HG02884 (cell line): ENCODE measurements around the gene EIPR1.

Source experiments
- ATAC-seq: cut with Tn5 transposase; IDR thresholded peaks from one replicate; pipeline ENCODE4 v1.9.1; 2021; ENCODE audit warnings: mild to moderate bottlenecking, moderate library complexity; ENCODE audit not compliant: unreplicated experiment

EIPR1 gene

DNA sequence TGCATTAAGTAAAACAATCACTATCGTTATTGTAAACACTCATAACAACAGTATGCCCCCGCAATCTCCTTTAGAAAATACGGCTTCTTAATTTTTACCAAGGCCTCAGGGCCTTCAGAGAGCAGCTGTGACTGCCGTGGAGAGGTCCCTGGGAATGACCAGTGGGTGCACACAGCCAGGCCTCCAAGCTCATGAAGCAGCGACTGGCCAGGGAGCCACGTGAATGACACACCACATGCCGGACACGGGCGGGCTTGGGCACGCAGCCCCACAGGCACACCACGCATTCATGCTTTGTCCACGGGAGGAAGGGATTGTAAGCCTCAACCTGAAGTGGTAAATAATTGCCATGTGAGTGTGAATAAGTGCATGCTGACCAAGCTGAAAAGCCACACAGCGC lies 121.0 kb downstream of the EIPR1 start:
- ATAC-seq = no peak

DNA sequence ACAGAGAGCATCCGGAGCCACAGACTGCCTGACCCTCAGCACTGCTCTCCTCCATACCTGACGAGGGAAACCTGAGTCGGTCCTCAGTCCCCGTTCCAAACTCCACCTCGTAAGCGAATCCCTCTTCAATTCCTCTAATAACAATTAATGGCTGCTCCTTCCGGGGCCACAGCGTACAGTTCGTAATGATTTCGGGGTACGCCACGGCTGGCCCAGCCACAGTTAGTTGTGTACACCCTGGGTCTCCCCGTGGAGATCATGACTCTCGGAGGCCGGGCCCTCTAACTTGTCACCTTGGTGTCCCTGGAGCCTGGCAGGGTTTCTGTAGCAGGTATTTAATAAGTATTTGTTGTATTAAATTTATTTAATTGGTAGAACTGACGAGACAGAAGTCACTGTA lies 121.5 kb downstream of the EIPR1 start:
- ATAC-seq = no peak

DNA sequence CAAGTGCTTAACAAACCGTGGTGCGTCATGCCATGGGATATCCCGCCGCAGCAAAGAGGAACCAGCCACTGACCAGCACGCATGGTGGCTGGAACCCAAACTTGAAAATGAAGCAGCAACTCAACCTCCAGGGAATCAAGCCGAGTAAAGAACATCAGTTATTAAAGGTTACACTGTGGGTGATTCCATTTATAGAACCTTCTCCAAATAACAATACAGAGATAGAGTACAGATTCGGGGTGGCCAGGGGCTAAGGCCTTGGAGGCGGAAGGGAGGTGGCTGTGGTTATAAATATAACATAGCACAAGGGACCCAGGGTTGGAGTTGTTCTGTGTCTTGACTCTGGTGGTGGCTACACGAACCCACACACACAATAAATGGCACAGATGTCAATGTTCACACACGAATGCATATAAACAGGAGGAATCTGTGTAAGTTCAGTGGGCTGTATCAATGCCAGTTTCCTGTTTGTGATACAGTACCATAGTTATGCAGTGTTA lies 123.1 kb downstream of the EIPR1 start:
- ATAC-seq = peak; percentile 77

DNA sequence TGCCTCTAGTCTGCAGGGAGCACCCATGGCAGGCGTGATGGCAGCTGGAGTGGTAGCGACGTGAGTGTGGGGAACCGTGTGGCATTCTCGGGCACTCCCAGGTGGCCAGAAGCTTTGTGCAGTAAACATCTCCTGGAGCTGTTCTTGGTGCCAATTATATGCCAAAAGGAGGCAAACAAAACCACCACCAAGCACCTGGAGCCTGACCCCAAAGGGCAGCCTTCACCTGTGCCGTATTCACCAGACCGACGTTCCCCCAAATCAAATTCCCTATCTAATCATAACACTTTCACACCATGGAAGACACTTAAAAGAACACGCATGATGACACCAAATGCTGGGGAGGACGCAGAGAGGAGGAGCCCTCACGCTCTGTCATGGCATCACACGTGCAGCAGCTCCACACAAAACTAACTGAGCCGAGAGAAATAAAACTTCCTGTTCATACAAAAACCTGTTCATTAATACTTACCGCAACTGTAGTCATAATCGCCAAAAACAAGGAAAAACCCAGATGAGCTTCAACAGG lies 123.6 kb downstream of the EIPR1 start:
- ATAC-seq = no peak

DNA sequence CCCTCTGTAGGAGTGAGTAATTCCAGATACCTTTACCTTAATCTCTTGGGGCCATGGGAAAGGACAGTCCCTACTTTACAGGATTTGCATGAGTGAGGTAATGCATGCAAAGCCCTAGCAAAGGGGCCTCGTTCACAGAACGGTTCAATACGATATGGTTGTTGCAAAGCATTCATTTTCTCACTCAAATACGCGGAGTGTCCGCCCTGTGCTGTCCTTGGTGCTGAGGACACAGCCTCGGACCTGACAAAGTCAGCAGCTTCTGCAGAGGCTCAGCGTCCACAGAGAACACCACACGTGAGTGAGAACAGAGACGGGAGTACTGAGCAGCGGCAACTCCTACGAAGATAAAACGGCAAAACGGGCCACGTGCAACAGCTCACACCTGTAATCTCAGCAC lies 125.7 kb downstream of the EIPR1 start:
- ATAC-seq = no peak

DNA sequence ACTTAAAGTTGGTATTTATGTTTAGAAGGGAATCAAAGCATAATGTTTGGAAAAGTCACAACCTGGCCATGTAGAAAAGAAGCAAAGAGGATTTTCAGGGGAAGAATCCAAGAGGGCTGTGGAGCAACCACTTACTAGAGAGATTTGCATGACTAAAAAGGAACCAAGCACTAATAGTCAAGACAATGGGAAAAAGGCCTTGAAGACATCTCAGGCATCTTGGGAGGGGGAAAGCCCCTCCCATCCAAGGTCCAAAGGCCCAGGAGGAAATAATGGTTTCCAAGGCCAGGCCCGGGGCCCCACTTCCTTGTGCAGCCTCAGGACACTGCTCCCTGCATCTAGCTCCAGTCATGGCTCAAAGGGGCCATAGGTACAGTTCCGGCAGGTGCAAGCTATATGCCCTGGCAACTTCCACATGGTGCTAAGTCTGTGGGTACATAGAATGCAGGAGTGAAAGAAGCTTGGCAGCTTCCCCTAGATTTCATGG lies 128.1 kb downstream of the EIPR1 start:
- no peak for ATAC-seq

DNA sequence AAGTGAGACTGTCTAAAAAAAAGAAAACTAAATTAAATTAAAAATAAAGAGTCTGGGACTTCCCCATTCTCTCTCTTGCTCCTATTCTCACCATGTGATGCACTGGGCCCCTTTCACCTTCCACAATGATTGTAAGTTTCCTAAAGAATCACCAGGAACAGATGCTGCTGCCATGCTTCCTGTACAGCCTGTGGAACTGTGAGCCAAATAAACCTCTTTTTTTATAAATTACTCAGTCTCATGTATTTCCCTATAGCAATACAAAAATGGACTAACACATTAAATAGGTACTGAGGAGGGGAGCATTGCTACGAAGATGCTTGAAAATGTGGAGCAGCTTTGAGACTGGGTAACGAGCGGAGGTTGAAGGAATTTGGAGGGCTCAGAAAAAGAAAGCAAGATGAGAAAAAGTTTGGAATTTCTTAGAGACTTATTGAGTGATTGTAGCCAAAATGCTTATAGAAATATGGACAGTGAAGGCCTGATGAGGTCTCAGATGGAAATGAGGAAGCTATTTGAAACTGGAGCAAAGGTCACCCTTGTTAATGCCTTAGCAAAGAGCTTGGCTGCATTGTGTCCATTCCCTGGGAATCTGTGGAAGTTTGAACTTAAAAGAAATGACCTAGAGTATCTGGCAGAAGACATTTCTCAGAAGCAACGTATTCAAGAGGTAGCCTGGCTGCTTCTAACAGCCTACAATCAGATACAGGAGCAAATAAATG lies 128.7 kb downstream of the EIPR1 start:
- ATAC-seq = no peak

DNA sequence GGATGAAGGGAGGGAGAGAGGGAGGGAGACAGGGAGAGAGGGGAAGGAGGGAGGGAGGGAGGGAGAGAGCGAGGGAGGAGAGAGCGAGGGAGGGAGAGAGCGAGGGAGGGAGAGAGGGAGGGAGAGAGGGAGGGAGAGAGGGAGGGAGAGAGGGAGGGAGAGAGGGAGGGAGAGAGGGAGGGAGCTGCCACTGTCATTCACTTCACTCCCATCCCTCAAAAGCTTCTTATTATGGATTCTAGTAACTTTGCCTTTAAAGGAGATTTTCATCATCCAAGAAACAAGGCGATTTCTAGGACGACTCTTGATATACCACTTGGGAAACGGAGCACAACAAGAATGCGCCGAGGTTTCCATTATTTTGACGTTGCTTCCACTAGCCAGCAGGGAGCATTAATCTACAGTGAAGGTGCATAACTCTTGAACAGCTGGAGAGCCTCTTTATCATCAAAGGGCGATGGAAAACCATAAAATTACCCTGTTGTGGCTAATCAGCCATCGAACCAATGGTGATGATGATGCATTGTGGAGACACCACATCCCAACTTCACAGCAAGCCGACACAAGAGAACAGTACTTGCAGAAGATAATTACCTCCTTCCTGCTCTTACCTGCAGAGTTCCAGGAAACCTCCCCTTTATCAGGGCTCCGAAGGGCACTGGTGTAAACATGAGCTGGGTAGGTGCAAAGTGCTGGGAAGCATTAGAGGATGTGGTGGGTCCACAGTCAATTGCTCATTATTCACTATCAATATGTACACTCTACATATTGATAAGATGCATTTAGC lies 130.5 kb downstream of the EIPR1 start:
- no peak for ATAC-seq

DNA sequence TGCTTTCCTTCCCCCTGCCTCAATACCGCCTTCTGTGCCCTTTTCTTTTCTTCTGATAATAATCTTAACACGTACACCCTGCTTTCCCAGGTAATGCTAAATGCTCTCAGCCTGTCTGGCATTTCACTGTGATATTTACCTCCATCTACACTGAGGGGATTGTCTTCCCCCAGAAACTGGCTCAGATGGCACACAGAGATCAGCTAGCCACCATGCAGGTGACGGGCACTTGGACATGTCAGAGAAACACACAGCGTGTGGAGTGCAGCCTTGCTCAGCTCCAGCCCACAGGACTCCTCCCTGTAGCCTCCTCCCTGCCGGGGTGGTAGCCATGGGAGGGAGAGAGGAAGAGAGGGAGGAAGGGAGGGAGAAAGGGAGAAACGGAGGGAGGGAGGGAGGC lies 131.2 kb downstream of the EIPR1 start:
- no peak for ATAC-seq

DNA sequence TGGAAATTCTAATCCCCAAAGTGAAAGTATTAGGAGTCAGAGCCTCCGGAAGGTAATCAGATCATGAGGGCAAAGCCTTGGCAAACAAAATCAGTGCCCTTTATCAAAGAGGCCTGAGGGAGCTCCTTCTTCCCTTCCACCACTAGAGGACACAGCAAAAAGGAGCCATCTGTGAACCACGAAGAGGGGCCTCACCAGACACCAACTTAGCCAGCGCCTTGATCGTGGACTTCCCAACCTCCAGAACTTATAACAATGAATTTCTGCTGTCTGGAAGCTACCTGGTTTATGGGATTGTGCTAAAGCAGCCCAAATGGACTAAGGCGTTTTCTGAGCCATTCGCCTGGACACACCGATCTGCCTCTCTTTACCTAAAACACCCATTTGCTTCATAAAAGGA lies 133.1 kb downstream of the EIPR1 start:
- no peak for ATAC-seq

DNA sequence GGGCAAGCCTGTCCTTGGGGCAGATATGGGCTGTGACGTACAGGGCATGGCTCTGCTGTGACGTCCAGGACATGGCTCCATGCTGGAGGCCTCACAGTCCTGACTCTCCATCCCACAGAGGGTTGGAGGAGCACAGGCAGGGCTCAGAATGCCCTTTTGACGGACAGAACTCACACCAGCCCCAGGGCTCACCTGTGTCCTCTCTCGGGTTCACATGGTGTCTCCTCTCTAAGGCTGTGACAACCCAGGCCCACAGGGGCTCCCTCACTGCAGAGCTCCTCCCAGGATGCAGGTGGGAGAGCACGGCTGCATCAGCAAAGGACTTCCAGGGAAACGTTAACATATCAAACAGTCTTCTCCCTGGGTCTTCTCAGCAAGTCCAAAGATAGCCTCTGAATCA lies 133.8 kb downstream of the EIPR1 start:
- ATAC-seq = no peak

DNA sequence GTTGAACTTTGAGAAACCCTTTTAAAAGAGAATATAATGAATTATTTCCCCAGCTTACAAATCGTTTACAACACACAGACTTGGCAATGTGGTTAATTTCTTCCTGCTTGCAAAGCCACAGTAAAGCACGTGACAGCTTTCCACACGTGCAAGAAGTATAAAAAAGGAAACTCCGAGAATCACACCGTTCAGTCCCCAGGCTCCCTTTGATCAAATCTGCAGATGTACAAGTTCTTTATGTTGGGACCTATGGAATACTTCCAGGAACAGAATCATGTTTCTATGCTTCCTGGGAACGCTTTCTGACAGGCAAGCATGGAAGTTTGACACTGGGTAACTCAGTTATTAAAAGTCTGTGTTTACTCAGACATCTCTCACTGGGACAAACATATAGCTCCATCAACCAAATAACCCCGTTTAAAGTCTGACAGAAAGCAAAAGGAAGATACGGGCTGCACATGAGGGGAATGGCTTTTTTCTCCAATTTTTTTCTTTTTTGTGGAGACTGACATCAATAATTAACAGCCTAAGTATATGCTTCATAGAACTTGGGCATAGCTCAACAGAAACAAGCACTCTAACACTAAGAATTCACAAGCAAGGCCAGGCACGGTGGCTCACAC lies 134.8 kb downstream of the EIPR1 start:
- ATAC-seq = peak; percentile 80

DNA sequence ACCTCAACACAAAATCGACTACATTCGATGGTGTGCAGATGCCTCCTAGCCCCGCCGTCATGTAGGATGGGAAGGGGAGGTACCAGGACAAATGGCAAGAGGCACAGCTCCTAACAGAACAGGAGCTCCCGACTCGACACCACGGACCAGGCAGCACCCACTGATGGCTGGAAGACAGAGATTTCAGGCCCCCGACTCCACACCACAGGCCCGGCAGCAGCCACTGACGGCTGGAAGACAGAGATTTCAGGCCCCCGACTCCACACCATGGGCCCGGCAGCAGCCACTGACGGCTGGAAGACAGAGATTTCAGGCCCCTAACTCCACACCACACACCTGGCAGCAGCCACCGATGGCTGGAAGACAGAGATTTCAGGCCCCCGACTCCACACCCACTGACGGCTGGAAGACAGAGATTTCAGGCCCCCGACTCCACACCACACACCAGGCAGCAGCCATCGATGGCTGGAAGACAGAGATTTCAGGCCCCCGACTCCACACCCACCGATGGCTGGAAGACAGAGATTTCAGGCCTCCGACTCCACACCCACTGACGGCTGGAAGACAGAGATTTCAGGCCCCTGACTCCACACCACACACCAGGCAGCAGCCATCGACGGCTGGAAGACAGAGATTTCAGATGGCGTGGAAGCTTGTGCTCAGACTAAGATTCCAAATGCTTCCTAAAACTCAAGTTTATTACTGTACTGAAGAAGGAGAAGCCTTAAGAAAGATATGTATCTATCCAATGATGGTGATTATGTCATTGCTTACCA lies 135.5 kb downstream of the EIPR1 start:
- ATAC-seq = peak; percentile 4

DNA sequence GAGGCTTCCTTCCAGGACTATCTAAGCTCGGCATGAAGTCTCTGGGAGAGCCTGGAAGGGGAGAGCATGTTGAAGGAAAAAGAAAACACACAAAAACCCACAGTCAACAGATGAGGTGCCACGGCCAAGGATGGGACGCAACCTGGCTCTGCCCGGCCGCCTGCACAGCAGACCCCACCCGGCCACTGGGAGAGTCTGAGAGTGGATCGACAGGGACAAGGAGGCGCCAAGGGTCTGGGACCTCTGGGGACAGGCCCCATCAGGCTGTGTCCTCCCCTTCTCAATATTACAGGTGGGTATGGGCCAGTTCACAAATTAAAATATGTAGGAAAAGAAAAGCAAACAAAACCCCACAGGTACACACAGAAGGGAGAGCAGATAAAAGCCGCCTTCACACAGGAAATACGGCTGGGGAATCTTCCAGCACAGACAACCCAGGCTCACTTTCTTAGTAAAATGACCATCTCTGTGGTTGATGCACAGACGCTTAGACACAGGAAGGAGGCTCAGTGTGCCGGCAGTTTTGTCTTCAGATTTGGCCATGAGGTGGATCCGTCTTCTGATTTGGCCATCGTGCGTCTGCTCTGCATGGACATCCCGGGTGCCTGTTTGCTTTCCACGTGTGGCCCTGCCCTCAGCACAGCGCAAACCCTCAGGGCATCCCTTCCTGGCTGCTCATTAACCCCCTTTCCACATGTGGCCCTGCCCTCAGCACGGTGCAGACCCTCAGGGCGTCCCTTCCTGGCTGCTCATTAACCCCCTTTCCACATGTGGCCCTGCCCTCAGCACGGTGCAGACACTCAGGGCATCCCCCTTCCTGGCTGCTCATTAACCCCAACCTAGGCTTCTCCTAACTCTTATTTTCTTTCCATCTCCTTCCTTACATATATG lies 138.4 kb downstream of the EIPR1 start:
- ATAC-seq = no peak

DNA sequence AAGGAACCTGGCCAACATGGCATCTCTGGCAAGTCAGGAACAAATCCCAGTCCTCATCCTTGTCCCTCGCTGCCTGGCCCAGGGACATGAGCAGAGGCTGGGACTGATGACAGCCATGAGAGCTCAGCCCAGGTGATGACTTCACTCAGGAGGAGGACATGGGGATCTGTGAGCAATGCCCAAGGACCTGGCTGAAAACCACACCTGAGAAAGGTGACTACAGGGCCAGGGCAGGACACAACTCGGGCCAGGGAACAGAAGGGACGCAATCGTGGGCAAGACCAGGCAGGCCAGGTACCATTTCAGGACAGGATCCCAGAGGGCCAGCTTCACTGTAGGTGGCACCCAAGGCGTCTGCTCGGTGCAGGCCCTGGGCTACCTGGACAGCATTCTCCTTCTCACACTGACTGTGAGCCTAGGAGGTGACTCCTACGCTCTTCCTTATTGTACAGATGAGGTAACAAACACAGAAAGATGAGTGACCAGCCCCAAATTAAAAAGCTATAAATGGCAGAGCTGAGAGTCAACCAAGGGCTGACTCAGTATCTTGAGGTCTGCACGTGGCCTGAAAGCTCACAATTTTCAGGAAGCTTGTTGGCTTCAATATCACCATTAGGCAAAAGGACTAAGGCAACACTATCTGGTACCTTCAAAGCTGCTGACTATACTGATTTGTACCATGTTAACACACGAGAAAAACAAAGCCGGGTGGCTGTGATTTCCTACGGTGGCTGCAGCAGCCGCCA lies 141.1 kb downstream of the EIPR1 start:
- no peak for ATAC-seq

DNA sequence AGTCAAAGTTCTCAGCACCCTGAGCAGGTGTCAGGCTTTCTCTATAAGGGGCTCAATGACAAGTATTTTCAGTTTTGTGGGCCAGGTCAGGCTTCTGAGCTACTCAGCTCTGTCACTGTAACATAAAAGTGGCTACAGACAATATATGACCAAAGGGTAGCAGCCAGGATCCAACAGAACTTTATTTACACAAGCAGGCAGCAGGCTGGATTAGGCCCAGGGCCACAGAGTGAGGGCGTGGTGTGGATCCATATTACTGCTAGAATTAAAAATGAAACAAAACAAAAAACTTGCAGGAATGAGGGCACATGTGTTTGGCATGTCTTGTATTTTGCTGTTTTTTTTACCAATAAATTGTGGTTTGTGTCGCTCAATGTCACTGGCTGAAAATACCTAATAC lies 143.7 kb downstream of the EIPR1 start:
- ATAC-seq = no peak

DNA sequence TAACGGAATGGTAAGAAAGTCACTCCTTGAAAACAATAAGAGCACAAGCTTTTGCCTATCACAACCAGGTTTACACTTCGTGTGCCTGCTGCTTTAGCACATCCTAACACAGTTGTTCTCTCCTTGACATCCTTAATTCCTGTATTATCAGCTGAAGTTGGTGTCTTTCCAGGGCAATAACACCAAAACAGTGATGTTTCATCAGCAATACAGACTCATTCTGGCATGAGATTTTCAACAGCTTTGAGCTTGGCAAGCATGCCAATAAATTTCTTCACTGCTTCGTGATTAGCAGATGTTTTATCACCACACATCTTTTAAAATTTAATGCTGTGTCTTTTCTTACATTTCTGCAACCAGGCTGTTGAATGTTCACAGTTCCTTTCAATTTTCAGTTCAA lies 148.4 kb downstream of the EIPR1 start:
- ATAC-seq = no peak

DNA sequence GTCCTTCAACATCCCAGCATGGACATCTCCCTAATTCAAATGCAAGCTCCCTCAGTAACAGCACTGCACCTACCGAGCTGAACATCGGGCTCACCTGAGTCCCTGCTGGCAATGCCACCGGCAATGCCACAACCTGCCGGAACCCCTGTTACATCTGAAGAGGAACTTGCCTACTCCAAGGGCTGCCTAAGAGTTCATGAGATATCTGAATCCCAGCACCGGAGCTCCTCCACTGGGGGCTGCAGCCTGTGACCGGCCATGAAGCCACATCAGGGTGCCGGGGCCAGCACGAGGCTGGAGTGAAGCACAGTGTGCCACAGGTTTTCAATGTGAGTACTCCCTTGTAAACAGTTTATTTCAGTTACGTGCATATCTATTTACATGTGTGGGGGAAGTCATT lies 152.9 kb downstream of the EIPR1 start:
- no peak for ATAC-seq
